Suprapubic skin (tissue), 2 donors: ENCODE results near the gene PTPRN2.

Experiments used
- EP300 ChIP-seq: sonication (generic); formaldehyde crosslinking; IDR thresholded peaks from one replicate; pipeline ENCODE4 v1.6.1; 2017; ENCODE audit warnings: antibody characterized with exemption
- POLR2A ChIP-seq, 2 donors: fragments of 450-650 bp; IDR thresholded peaks; one replicate each; pipeline ENCODE4 v1.6.1; 2017; ENCODE audit warnings: antibody characterized with exemption in 2 of 2, mild to moderate bottlenecking in 2 of 2, moderate library complexity in 2 of 2

- TF ChIP-seq POLR2A (IDR thresholded peaks at IDR 0.05) (no peak), EP300 (no peak)
These were observed 921.0 kb downstream of the PTPRN2 start for GRCh38 chr7:157666530-157667040.
